Endothelial cell (in vitro differentiated cells): ENCODE data around the gene WDR77. TPM values are rescaled to one million over a fixed set of nuclear protein-coding genes. Genes with fewer than 3 reads are reported as not detected.

ENCODE experiments used
- DNase-seq: peaks from one replicate; pipeline ENCODE4 v3.0.0; 2021; ENCODE audit warnings: low spot score
- H3K27ac Mint-ChIP-seq: one replicate; pipeline ENCODE4 v1.8.0; 2021; ENCODE audit warnings: mixed read lengths, inconsistent platforms; ENCODE audit not compliant: unreplicated experiment
- H3K27me3 Mint-ChIP-seq: one replicate; pipeline ENCODE4 v1.8.0; 2021; ENCODE audit warnings: mild to moderate bottlenecking, moderate library complexity, mixed read lengths, inconsistent platforms; ENCODE audit not compliant: unreplicated experiment
- H3K36me3 Mint-ChIP-seq: one replicate; pipeline ENCODE4 v1.8.0; 2021; ENCODE audit warnings: mild to moderate bottlenecking, low read depth, mixed read lengths, inconsistent platforms; ENCODE audit not compliant: unreplicated experiment
- H3K4me1 Mint-ChIP-seq: one replicate; pipeline ENCODE4 v1.8.0; 2021; ENCODE audit warnings: mild to moderate bottlenecking, mixed read lengths, inconsistent platforms; ENCODE audit not compliant: unreplicated experiment
- H3K4me3 Mint-ChIP-seq: one replicate; pipeline ENCODE4 v1.8.0; 2021; ENCODE audit warnings: mild to moderate bottlenecking, mixed read lengths, inconsistent platforms; ENCODE audit not compliant: unreplicated experiment
- H3K9me3 Mint-ChIP-seq: one replicate; pipeline ENCODE4 v1.8.0; 2021; ENCODE audit warnings: mixed read lengths, inconsistent platforms; ENCODE audit not compliant: unreplicated experiment
- CTCF ChIP-seq: fragments of 200-600 bp; sonication (generic); IDR thresholded peaks from one replicate; pipeline ENCODE4 v1.5.0; 2021; ENCODE audit warnings: antibody characterized with exemption; ENCODE audit not compliant: unreplicated experiment
- total RNA-seq: library from RNA; stranded (reverse); fragmentation: NEBNext Ultra II Directional; extraction: Animal tissue kit (Norgen Biotek cat#: 25700); gene quantifications from one replicate; pipeline ENCODE4 v1.2.1, GENCODE V29; 2021; ENCODE audit not compliant: unreplicated experiment

The WDR77 gene
- total RNA-seq, 1 donor from 2014 or later, result 46.2 TPM

- no peak for DNase-seq
- TF ChIP-seq CTCF, result no peak
- H3K4me1 Mint-ChIP-seq, result peaks cover 20% of the 10 kb centered on the region
- H3K9me3 Mint-ChIP-seq, result no peaks in the 10 kb centered on the region
- peaks cover 2% of the 10 kb centered on the region for H3K27me3 Mint-ChIP-seq
- H3K4me3 Mint-ChIP-seq, result no peak overlapping the region
- H3K27ac Mint-ChIP-seq, result no peak overlapping the region
- H3K36me3 Mint-ChIP-seq, result peaks cover 3% of the 10 kb centered on the region
These were observed 34.3 kb downstream of the WDR77 start for GRCh38 chr1:111414756-111415155.

DNA sequence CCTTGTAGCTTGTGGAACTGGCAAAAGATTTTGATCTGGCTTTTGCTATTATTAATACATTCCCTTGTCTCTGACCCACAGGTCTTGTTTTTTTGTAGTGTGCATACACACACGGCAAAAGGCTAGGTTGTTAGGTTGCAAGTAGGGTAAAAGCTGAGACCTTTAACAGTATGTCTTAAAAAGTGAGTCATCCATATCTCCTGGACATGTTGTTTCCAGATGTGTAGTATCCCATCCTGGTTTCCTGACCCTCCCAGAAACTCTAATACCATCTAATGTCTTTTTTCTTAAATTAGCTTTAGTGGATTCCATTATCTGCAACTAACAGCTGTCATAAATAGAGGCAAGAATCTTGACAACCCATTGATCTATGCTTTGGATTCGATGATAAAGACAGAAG is 36.2 kb downstream of the WDR77 start:
- peaks cover 3% of the 10 kb centered on the region for H3K36me3 Mint-ChIP-seq
- peaks cover 12% of the 10 kb centered on the region for H3K4me1 Mint-ChIP-seq
- TF ChIP-seq CTCF, result no peak

DNA sequence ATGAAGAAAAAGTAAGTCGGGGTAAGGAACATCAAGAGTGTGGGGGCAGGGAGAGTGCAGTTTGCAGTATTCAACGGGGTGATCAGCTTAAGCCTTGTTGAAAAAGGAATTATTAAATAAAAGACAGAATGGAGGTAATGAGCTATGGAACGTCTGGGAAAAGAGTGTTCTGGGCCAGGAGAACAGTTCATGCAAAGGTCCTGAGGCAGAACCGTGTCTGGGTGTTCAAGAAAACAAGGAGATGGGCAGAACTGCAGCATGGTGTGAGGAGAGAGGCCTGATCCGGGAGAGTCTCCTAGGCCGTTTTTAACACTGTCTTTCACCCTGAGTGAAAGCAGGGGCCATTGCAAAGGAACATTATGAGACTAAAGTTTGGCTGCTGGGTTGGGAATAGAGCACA is 41.8 kb downstream of the WDR77 start:
- DNase-seq, result no peak
- Mint-ChIP-seq H3K27ac (no peak overlapping the region), H3K27me3 (no peaks in the 10 kb centered on the region), H3K4me3 (no peak overlapping the region), H3K4me1 (peaks cover 5% of the 10 kb centered on the region), H3K9me3 (no peaks in the 10 kb centered on the region), H3K36me3 (no peaks in the 10 kb centered on the region)
- TF ChIP-seq CTCF, result no peak

More for the DNA sequence above, 36.2 kb downstream of the WDR77 start:
- H3K27ac Mint-ChIP-seq, result no peak overlapping the region
- DNase-seq, result no peak
- no peak overlapping the region for H3K4me3 Mint-ChIP-seq
- no peaks in the 10 kb centered on the region for H3K27me3 Mint-ChIP-seq
- H3K9me3 Mint-ChIP-seq, result no peaks in the 10 kb centered on the region

- Mint-ChIP-seq H3K4me3 (no peak overlapping the region), H3K4me1 (peaks cover 5% of the 10 kb centered on the region), H3K27me3 (no peaks in the 10 kb centered on the region), H3K27ac (no peak overlapping the region), H3K36me3 (no peaks in the 10 kb centered on the region), H3K9me3 (no peaks in the 10 kb centered on the region)
- DNase-seq, result no peak
- TF ChIP-seq CTCF, result no peak
These were observed 42.7 kb downstream of the WDR77 start for GRCh38 chr1:111406321-111406768.

GRCh38 chr1:111404588-111404987 is 44.5 kb downstream of the WDR77 start:
- H3K27me3 Mint-ChIP-seq, result no peaks in the 10 kb centered on the region
- no peaks in the 10 kb centered on the region for H3K9me3 Mint-ChIP-seq
- H3K4me3 Mint-ChIP-seq, result no peak overlapping the region
- H3K27ac Mint-ChIP-seq, result no peak overlapping the region
- DNase-seq, result no peak
- H3K4me1 Mint-ChIP-seq, result peaks cover 5% of the 10 kb centered on the region
- H3K36me3 Mint-ChIP-seq, result no peaks in the 10 kb centered on the region
- TF ChIP-seq CTCF, result no peak
